Activated T-cell treated with anti-CD3 and anti-CD28 coated beads, Interleukin-2, amount 50 U/mL, for 72 hours (primary cell): ENCODE measurements around the gene ZMYND8. TPM values are rescaled to one million over a fixed set of nuclear protein-coding genes. Genes with fewer than 3 reads are reported as not detected.
A peak's percentile ranks its signal among the peaks of the same experiment; 100 is the strongest.
"Not testable (repeated sequence)": the region's sequence is repeated elsewhere in the genome, so short reads cannot be mapped to it uniquely, and the experiment has no call there.

Experiments used
- ATAC-seq, 2 donors: fragments of 150-1000 bp; cut with Tn5 transposase; replicated peaks in 1 of 2; 2 replicates each; pipeline ENCODE4 v1.10.0; 2021; ENCODE audit warnings: moderate library complexity in 2 of 2, mild to moderate bottlenecking in 1 of 2
- DNase-seq, 2 donors: peaks; one replicate each; pipeline ENCODE4 v3.0.0; 2021 to 2022; ENCODE audit warnings: mixed read lengths in 1 of 2
- H3K27ac Mint-ChIP-seq: one replicate; pipeline ENCODE4 v1.8.0; 2022; ENCODE audit warnings: mild to moderate bottlenecking, moderate library complexity, mixed read lengths
- H3K27me3 Mint-ChIP-seq: one replicate; pipeline ENCODE4 v1.8.0; 2022; ENCODE audit warnings: low read depth, mixed read lengths
- H3K36me3 Mint-ChIP-seq, 2 donors: one replicate each; pipeline ENCODE4 v1.8.0; 2022; ENCODE audit warnings: mixed read lengths in 2 of 2, mild to moderate bottlenecking in 1 of 2; ENCODE audit not compliant: insufficient read depth in 2 of 2
- H3K4me1 Mint-ChIP-seq: one replicate; pipeline ENCODE4 v1.8.0; 2022; ENCODE audit warnings: low read depth, mixed read lengths
- H3K4me3 Mint-ChIP-seq, 2 donors: one replicate each; pipeline ENCODE4 v1.8.0; 2022; ENCODE audit warnings: mild to moderate bottlenecking in 2 of 2, mixed read lengths in 2 of 2, moderate library complexity in 2 of 2
- H3K9me3 Mint-ChIP-seq, 2 donors: one replicate each; pipeline ENCODE4 v1.8.0; 2022; ENCODE audit warnings: mixed read lengths in 2 of 2
- total RNA-seq, 2 donors: library from RNA; stranded (reverse); gene quantifications; one replicate each; pipeline ENCODE4 v1.2.3, GENCODE V29; 2022

ZMYND8 gene
- total RNA-seq, 2 donors from 2014 or later, result 34.3 to 40.1 TPM

DNA sequence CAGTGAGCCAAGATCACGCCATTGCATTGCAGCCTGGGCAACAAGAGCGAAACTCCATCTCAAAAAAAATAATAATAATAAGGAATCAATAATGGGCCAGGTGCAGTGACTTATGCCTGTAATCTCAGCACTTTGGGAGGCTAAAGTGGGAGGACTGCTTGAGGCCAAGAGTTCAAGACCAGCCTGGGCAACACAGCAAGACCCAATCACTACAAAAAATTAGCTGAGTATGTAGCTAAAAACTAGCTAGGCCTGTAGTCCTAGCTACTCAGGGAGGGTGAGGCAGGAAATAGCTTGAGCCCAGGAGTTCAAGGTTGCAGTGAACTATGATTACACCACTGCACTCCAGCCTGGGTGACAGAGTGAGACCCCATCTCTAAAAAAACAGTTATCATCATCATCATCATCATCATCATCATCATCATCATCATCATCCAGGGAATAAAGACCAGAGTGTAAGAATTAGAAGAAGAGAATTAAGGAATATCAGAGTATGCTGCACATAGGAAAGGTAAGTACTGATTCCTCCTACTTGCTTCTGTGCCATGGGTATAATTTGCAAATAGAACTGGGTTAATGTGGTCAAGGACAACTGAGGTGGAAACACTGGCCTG is 95.2 kb downstream of the ZMYND8 start:
- H3K36me3 Mint-ChIP-seq, result peaks cover 5 to 20% of the 10 kb centered on the region in 2 donors
- ATAC-seq, H3K4me3 Mint-ChIP-seq, H3K9me3 Mint-ChIP-seq, H3K27ac Mint-ChIP-seq, DNase-seq, H3K27me3 Mint-ChIP-seq: not testable (repeated sequence)
- H3K4me1 Mint-ChIP-seq, result peaks cover 15% of the 10 kb centered on the region

DNA sequence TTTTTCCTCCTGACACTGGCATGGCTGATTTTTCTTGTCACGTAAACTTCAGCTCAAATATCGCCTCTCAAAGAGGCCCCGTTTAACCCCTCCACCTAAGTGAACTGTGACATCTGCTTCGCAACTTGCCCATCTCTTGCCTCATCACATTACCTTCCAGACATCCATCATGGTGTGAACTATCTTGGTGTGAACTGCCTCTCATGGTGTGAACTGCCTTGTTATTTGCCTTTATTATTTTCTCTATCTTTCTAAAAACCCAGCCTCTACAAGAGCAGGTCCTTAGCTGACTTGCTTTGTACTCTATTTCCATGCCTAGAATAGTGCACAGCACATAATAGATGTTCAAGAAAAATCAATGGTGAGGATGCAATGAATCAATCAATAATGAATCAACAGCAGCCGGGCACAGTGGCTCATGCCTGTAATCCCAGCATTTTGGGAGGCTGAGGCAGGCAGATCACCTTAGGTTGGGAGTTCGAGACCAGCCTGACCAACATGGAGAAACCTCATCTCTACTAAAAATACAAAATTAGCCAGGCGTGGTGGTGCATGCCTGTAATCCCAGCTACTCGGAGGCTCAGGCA is 95.9 kb downstream of the ZMYND8 start:
- not testable (repeated sequence) for H3K9me3 Mint-ChIP-seq, DNase-seq, ATAC-seq, H3K4me3 Mint-ChIP-seq, H3K27me3 Mint-ChIP-seq
- H3K27ac Mint-ChIP-seq, result peak overlapping the region; percentile 56
- peaks cover 15% of the 10 kb centered on the region for H3K4me1 Mint-ChIP-seq
- peaks cover 5 to 20% of the 10 kb centered on the region in 2 donors for H3K36me3 Mint-ChIP-seq

DNA sequence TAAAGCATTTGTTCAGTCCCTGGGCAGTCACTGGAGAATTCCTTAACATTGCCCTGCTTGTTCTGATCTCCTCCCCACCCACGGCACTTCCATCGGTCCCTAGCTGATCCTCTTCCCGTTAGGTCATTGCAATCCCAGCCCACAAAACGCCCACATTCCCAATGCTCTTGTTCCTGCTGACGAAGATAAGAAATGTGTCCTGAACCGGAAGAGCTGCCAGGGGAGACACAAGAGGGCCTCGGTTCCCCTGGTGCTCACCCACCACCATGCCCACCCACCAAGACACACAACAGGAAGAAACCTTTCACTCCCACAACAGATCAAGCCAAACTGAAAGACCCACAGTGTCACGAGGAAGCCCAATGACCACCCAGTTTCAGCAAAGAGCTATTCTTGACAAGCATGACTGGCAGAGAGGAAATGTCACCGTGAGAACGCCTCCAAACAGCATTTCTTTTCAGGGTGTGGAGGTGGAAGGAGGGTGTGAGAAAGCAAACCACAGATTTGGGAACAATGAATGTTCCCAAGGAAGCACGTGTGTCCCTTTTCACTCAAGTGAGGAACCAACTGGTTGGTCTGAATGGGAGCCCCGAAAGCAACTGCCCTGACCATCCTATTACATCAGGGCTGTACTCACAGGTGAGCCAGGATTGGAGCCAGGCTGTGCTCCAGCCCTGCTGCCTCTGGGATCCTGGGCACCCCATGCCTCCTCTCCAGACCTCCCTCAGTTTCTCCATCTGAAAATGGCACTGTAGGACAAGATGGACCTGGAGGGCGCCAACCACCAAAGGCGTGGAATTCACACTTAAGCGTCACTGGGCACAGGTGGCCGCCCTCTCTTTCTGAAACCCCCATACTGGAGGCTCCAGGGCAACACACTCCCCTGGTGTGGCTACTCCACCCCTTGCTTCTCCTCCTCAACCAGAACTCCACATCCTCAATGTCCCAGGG is 97.5 kb downstream of the ZMYND8 start:
- H3K27me3 Mint-ChIP-seq, result no peaks in the 10 kb centered on the region

DNA sequence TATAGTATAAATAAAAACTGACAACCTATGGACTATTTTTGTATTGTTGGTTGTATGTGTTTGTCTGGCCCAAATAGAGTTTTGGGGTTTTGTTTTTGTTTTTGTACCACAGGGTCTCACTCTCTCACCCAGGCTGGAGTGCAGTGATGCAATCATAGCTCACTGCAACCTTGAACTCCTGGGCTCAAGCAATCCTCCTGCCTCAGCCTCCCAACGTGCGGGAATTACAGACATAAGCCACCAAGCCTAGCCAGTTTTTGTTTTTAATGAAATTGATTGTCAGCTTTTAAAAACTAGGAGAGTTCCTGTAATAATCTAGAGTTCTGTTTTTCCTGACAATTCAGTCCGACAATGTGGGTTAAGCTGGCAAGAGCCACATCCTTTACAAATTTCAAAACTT is 98.7 kb downstream of the ZMYND8 start:
- H3K27me3 Mint-ChIP-seq, result no peaks in the 10 kb centered on the region
- ATAC-seq (no peak), DNase-seq (no peak)
- no peak overlapping the region for H3K4me3 Mint-ChIP-seq
- H3K9me3 Mint-ChIP-seq, result no peaks in the 10 kb centered on the region
- peaks cover 15% of the 10 kb centered on the region for H3K4me1 Mint-ChIP-seq
- peaks cover 5 to 29% of the 10 kb centered on the region in 2 donors for H3K36me3 Mint-ChIP-seq
- peak overlapping the region; percentile 44 for H3K27ac Mint-ChIP-seq

More for the DNA sequence above, 97.5 kb downstream of the ZMYND8 start:
- Mint-ChIP-seq H3K36me3 (peaks cover 5 to 24% of the 10 kb centered on the region in 2 donors), H3K4me1 (peaks cover 15% of the 10 kb centered on the region), H3K9me3 (no peaks in the 10 kb centered on the region), H3K27ac (peak overlapping the region; percentile 56), H3K4me3 (no peak overlapping the region)
- DNase-seq, result no peak
- ATAC-seq, result no peak

DNA sequence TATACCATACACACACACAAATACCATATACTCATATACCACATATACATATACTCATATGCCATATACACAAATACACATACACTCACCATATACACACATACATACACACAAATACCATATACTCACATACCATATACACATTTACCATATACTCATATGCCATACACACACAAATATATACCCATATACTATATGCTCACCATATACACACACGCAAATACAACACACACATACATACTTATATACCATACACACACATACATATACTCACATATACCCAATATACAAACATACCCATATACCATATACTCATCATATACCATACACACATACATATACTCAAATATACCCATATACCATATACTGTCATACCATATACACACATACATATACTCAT is 99.2 kb downstream of the ZMYND8 start:
- ATAC-seq, result peak; percentile 21 to 22
- no peak for DNase-seq
- H3K36me3 Mint-ChIP-seq, result peaks cover 5 to 27% of the 10 kb centered on the region in 2 donors
- no peak overlapping the region for H3K4me3 Mint-ChIP-seq
- H3K27me3 Mint-ChIP-seq, result no peaks in the 10 kb centered on the region
- H3K4me1 Mint-ChIP-seq, result peaks cover 15% of the 10 kb centered on the region
- no peaks in the 10 kb centered on the region for H3K9me3 Mint-ChIP-seq
- peak overlapping the region; percentile 93 for H3K27ac Mint-ChIP-seq

DNA sequence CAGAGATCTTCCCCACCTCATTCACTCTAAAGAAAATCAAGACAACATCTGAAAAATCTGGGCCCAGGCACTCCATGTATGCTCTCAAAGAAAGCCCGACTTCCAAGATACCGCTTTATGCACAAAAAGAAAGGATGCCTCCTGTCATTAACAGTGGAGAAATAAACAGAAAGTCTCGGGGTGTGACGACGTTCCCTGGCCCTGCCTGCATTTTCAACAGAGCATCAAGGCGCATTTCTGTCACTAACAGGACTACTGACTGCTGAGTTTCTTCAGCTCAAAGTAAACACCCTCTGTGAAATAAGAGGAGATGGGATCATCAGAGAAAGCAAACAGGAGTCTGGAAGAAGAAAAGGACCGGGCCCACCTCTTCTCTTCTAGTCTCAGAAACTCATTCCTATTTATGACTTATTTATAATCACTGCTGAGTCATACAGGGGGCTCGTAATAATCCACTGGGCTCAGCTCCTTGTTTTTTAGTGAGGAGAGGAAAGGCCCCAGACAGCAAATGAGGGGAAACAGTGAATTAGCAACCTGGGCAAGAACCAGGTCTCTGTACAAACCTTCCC is 99.7 kb downstream of the ZMYND8 start:
- peaks cover 15% of the 10 kb centered on the region for H3K4me1 Mint-ChIP-seq
- H3K27ac Mint-ChIP-seq, result peak overlapping the region; percentile 93
- peaks cover 5 to 23% of the 10 kb centered on the region in 2 donors for H3K36me3 Mint-ChIP-seq
- DNase-seq (no peak), ATAC-seq (no peak)
- no peaks in the 10 kb centered on the region for H3K27me3 Mint-ChIP-seq
- no peaks in the 10 kb centered on the region for H3K9me3 Mint-ChIP-seq
- H3K4me3 Mint-ChIP-seq, result no peak overlapping the region

DNA sequence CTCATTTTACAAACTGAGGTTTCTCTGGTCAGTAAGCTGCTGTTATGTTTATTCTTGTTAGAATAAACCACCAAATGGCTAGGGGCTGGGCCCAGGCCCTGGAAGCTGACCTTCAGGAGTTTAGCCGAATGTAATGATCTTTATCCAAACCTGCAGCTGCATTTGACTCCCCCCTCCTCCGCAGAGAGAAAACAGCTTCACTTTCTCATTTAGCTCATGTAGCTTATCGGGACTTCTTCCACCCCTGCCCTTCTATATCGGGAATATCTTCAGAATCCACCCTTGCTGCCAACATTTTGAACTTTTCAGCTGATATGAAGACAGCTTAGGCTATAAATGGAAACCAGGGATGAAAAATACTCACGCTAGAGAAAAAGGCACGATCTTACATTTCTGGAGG is 102.6 kb downstream of the ZMYND8 start:
- peaks cover 2 to 24% of the 10 kb centered on the region in 2 donors for H3K36me3 Mint-ChIP-seq
- H3K4me3 Mint-ChIP-seq, result no peak overlapping the region
- no peaks in the 10 kb centered on the region for H3K9me3 Mint-ChIP-seq
- DNase-seq (no peak), ATAC-seq (no peak)
- no peaks in the 10 kb centered on the region for H3K27me3 Mint-ChIP-seq
- H3K4me1 Mint-ChIP-seq, result peaks cover 5% of the 10 kb centered on the region
- H3K27ac Mint-ChIP-seq, result no peak overlapping the region

DNA sequence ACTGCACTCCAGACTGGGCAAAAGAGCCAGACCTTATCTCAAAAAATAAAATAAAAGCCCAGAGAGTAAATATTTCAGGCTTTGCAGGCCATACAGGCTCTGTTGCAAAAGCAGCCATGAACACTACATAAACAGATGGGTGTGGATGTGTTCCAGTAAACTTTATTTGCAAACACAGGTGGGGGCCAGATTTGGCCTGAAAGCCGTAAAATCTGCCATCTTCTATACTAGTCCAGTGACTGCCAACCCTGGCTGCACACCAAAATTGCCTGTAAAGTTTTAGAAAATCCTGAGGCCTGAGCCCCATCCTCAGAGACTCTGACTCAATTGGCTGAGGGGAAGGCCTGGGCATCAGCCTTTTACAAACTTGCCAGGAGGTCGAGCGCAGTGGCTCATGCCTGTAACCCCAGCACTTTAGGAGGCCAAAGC is 103.6 kb downstream of the ZMYND8 start:
- H3K27ac Mint-ChIP-seq, result no peak overlapping the region
- no peaks in the 10 kb centered on the region for H3K9me3 Mint-ChIP-seq
- ATAC-seq (no peak), DNase-seq (no peak)
- peaks cover 4 to 30% of the 10 kb centered on the region in 2 donors for H3K36me3 Mint-ChIP-seq
- H3K4me3 Mint-ChIP-seq, result no peak overlapping the region
- H3K4me1 Mint-ChIP-seq, result no peaks in the 10 kb centered on the region
- no peaks in the 10 kb centered on the region for H3K27me3 Mint-ChIP-seq

DNA sequence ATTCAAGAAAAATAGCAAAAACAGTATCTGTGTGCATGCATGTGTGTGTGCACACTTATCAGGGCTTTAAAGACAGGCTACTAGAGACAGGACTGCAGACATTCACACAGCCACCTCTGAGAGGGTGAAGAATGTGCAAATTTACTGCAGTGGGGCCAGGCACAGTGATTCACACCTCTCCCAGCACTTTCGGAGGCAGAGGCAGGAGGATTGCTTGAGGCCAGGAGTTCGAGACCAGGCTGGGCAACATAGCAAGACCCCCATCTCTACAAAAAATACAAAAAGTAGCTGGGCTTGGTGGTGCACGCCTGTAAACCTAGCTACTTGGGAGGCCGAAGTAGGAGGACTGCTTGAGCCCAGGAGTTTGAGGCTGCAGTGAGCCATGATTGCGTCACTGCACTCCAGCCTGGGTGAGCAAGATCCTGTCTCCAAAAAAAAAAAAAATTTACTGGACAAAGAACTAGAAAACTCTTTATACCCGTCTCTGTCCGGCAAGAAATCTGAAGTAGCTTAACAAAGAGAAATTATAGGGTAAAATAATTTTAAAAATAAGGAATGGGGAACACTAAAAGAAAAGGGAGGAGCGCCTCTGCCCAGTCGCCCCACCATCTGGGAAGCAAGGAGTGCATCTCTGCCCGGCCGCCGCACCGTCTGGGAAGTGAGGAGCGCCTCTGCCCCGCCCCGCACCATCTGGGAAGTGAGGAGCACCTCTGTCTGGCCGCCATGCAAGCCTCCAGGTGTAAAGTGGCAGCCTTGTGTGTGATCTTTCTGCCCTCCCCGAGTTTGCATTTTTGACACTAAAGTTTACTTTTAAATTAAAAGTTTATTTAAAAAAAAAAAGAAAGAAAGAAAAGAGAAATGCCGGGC is 105.1 kb downstream of the ZMYND8 start:
- peaks cover 4 to 31% of the 10 kb centered on the region in 2 donors for H3K36me3 Mint-ChIP-seq
- H3K27ac Mint-ChIP-seq, result no peak overlapping the region
- H3K4me3 Mint-ChIP-seq, result no peak overlapping the region
- H3K4me1 Mint-ChIP-seq, result no peaks in the 10 kb centered on the region
- ATAC-seq, result no peak
- H3K27me3 Mint-ChIP-seq, result no peaks in the 10 kb centered on the region
- H3K9me3 Mint-ChIP-seq, result no peaks in the 10 kb centered on the region
- no peak for DNase-seq

DNA sequence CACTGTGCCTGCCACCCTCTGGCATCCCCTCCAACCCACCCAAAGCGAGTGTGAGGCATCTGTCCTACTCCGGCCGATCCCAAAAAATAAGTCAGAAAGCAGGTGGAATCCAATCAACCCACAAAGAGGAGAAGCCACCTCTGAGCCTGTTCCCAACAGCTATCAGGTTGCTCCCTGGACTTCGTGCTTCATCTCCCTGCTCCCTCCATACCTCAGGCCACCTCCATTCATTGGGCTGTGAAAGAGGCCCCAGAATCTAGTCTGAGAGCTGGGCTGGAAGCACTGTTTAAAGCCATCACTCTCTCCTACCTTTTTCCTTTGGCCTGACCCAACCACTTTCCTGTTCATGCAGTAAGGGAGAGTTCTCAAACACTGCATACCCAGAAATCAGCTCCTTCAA is 106.1 kb downstream of the ZMYND8 start:
- Mint-ChIP-seq H3K4me3 (no peak overlapping the region), H3K27me3 (no peaks in the 10 kb centered on the region), H3K9me3 (no peaks in the 10 kb centered on the region), H3K27ac (no peak overlapping the region), H3K36me3 (peaks cover 8 to 36% of the 10 kb centered on the region in 2 donors), H3K4me1 (no peaks in the 10 kb centered on the region)
- ATAC-seq, result no peak
- no peak for DNase-seq

DNA sequence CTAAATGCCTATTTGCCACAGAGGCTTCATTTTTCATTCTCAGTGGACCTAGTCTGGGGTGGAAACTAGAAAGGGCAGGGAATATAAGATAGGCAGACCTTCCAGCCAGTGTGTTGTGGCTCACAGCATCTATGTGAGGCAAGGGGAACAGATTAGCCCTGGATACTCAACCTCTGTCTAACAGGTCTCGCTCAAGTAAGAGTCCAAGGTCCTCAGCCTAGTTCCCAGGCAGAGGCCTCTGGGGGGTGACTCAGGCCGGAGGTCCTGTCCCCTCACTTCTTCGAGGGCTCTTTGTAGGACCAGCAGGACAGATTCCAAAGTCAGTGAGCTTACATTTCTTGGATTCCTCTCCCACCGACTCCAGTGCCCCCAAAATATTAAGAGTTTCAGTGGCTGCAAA is 106.6 kb downstream of the ZMYND8 start:
- DNase-seq (no peak), ATAC-seq (no peak)
- Mint-ChIP-seq H3K4me1 (no peaks in the 10 kb centered on the region), H3K27me3 (no peaks in the 10 kb centered on the region), H3K36me3 (peaks cover 8 to 36% of the 10 kb centered on the region in 2 donors), H3K4me3 (no peak overlapping the region), H3K9me3 (no peaks in the 10 kb centered on the region), H3K27ac (no peak overlapping the region)

DNA sequence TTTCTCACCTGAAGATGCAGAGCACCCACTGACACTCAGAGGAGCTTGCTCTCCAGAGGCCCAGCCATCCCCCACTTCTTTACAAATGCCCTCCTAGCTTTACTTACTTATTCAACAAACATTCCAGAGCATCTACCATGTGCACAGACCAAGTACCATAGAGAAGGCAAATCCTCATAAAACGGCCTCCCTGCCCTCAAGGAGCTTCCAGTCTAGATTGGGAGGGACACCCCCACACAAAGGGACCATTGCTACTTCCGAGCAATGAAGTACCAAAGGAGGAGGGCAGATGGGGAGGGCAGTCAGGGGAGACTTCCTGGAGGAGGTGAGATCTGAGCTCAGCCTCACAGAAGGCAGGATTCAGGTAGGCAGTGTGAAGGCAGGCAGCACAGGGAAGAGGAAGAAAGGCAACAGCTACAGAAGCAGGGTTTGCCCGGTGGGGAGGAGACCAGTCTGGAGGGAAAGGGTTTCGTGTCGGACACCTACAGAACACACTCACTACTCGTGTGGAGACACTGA is 108.0 kb downstream of the ZMYND8 start:
- H3K36me3 Mint-ChIP-seq, result peaks cover 8 to 28% of the 10 kb centered on the region in 2 donors
- H3K9me3 Mint-ChIP-seq, result no peaks in the 10 kb centered on the region
- H3K27me3 Mint-ChIP-seq, result no peaks in the 10 kb centered on the region
- DNase-seq (no peak), ATAC-seq (no peak)
- no peak overlapping the region for H3K27ac Mint-ChIP-seq
- no peak overlapping the region for H3K4me3 Mint-ChIP-seq
- H3K4me1 Mint-ChIP-seq, result no peaks in the 10 kb centered on the region
